ENCODE results near the gene EXOC4. TPM values are rescaled to one million over a fixed set of nuclear protein-coding genes. Genes with fewer than 3 reads are reported as not detected.

EXOC4 gene
- total RNA-seq, 1 experiment from 2014 or later, result 66.2 TPM

DNA sequence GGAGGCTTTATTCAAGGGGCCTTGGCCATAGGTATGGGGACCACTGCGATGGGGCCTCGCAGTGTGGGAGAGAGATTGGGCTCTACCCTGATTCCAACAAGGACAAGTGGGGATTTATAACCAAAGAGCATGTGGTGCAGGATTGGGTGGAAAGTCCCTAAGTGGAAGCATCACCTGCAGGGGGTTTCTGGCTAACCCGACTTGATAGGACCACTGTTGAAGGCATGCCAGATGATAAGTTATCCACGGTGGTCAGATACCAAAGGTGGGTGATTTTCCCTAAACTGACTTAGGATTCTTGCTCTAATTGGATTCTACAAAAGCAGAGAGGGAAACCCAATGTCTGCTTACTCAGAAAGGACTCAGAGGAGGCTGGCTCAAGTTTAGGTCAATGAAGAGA lies 444.7 kb downstream of the EXOC4 start:
- no peaks in the 10 kb centered on the region for H3K4me1 ChIP-seq
- ChIA-PET POLR2A (no interaction called here), CTCF (no interaction called here)
- H3K4me3 ChIP-seq (ENCODE audit: low read depth, low read length), result no peak overlapping the region
- no peak for TF ChIP-seq CTCF (IDR thresholded peaks at IDR 0.05; ENCODE audit: insufficient read depth in 1 of 2, low read depth in 1 of 2, low read length in 1 of 2, severe bottlenecking in 1 of 2, unreplicated experiment in 1 of 2)
- Mint-ChIP-seq H3K27me3 (ENCODE audit: insufficient read depth, unreplicated experiment) (no peaks in the 10 kb centered on the region), H3K36me3 (ENCODE audit: insufficient read depth, unreplicated experiment) (no peaks in the 10 kb centered on the region), H3K27ac (ENCODE audit: unreplicated experiment) (no peak overlapping the region), H3K4me1 (ENCODE audit: low read depth, unreplicated experiment) (no peaks in the 10 kb centered on the region), H3K9me3 (ENCODE audit: unreplicated experiment) (no peaks in the 10 kb centered on the region), H3K4me3 (ENCODE audit: unreplicated experiment) (no peak overlapping the region)
- BruUV-seq (replicated peaks), result no TSS peak
- no peaks in the 10 kb centered on the region for H3K36me3 ChIP-seq (ENCODE audit: control insufficient read depth, insufficient read depth, low read length)
- no peaks in the 10 kb centered on the region for H3K27me3 ChIP-seq (replicated peaks; ENCODE audit: control insufficient read depth, insufficient read depth, low read length)
- intact Hi-C loops (cut with micrococcal nuclease; ENCODE audit: unreplicated experiment), result no loop called here
- no peak for DNase-seq
- H3K9me3 ChIP-seq, result no peaks in the 10 kb centered on the region

GRCh38 chr7:133698127-133698526 lies 445.2 kb downstream of the EXOC4 start:
- Histone ChIP-seq H3K4me1 (no peaks in the 10 kb centered on the region), H3K36me3 (ENCODE audit: control insufficient read depth, insufficient read depth, low read length) (no peaks in the 10 kb centered on the region), H3K4me3 (ENCODE audit: low read depth, low read length) (no peak overlapping the region), H3K9me3 (no peaks in the 10 kb centered on the region), H3K27me3 (replicated peaks; ENCODE audit: control insufficient read depth, insufficient read depth, low read length) (no peaks in the 10 kb centered on the region)
- no TSS peak for BruUV-seq (replicated peaks)
- Mint-ChIP-seq H3K36me3 (ENCODE audit: insufficient read depth, unreplicated experiment) (no peaks in the 10 kb centered on the region), H3K27ac (ENCODE audit: unreplicated experiment) (no peak overlapping the region), H3K9me3 (ENCODE audit: unreplicated experiment) (no peaks in the 10 kb centered on the region), H3K4me1 (ENCODE audit: low read depth, unreplicated experiment) (no peaks in the 10 kb centered on the region), H3K27me3 (ENCODE audit: insufficient read depth, unreplicated experiment) (no peaks in the 10 kb centered on the region), H3K4me3 (ENCODE audit: unreplicated experiment) (no peak overlapping the region)
- POLR2A ChIA-PET, result no interaction called here
- TF ChIP-seq CTCF (IDR thresholded peaks at IDR 0.05; ENCODE audit: insufficient read depth in 1 of 2, low read depth in 1 of 2, low read length in 1 of 2, severe bottlenecking in 1 of 2, unreplicated experiment in 1 of 2), result no peak
- intact Hi-C loops (cut with micrococcal nuclease; ENCODE audit: unreplicated experiment), result no loop called here
- CTCF ChIA-PET, result no interaction called here
- DNase-seq, result no peak

DNA sequence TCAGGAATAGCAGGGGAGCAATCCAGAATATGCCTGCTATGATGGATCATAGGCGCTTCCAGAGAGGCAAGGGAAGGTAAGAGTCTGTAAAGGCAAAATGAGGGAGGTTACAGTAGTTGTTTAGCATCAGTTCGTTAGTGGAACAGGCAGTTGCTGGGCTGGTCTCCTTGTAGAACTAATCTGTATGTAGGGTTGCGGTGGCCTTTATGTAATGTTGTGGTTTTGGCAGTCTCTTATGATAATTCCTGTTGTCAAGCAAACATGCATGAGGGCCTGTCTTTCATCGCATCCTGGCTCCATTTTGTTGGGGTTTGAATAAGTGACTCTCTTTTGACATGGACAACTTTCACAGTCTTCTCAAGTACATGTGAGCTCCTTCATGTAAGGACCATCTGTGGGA lies 446.5 kb downstream of the EXOC4 start:
- DNase-seq, result no peak
- Histone ChIP-seq H3K4me3 (ENCODE audit: low read depth, low read length) (no peak overlapping the region), H3K27me3 (replicated peaks; ENCODE audit: control insufficient read depth, insufficient read depth, low read length) (no peaks in the 10 kb centered on the region), H3K4me1 (no peaks in the 10 kb centered on the region), H3K9me3 (no peaks in the 10 kb centered on the region), H3K36me3 (ENCODE audit: control insufficient read depth, insufficient read depth, low read length) (no peaks in the 10 kb centered on the region)
- Mint-ChIP-seq H3K36me3 (ENCODE audit: insufficient read depth, unreplicated experiment) (no peaks in the 10 kb centered on the region), H3K4me1 (ENCODE audit: low read depth, unreplicated experiment) (no peaks in the 10 kb centered on the region), H3K27ac (ENCODE audit: unreplicated experiment) (no peak overlapping the region), H3K9me3 (ENCODE audit: unreplicated experiment) (no peaks in the 10 kb centered on the region), H3K27me3 (ENCODE audit: insufficient read depth, unreplicated experiment) (no peaks in the 10 kb centered on the region), H3K4me3 (ENCODE audit: unreplicated experiment) (no peak overlapping the region)
- CTCF ChIA-PET, result no interaction called here
- no peak for TF ChIP-seq CTCF (IDR thresholded peaks at IDR 0.05; ENCODE audit: insufficient read depth in 1 of 2, low read depth in 1 of 2, low read length in 1 of 2, severe bottlenecking in 1 of 2, unreplicated experiment in 1 of 2)
- no TSS peak for BruUV-seq (replicated peaks)
- POLR2A ChIA-PET, result no interaction called here
- intact Hi-C loops (cut with micrococcal nuclease; ENCODE audit: unreplicated experiment), result no loop called here
